HG03045 (cell line): Measurements from ENCODE around the gene EHBP1.
"Not testable (repeated sequence)": the region's sequence is repeated elsewhere in the genome, so short reads cannot be mapped to it uniquely, and the experiment has no call there.

Experiments
- ATAC-seq: cut with Tn5 transposase; IDR thresholded peaks from one replicate; pipeline ENCODE4 v1.9.1; 2021; ENCODE audit warnings: mild to moderate bottlenecking, moderate library complexity; ENCODE audit not compliant: unreplicated experiment

Gene EHBP1

GRCh38 chr2:62732262-62732777 lies 26.8 kb downstream of the EHBP1 start:
- no peak for ATAC-seq

- ATAC-seq: no peak
These were observed 28.0 kb downstream of the EHBP1 start for GRCh38 chr2:62733546-62733945.

GRCh38 chr2:62736899-62737559 lies 31.5 kb downstream of the EHBP1 start:
- no peak for ATAC-seq

- ATAC-seq: no peak
These were observed 33.7 kb downstream of the EHBP1 start for GRCh38 chr2:62738981-62739936.

- ATAC-seq: no peak
These were observed 34.7 kb downstream of the EHBP1 start for GRCh38 chr2:62740221-62740620.

GRCh38 chr2:62741127-62741526 lies 35.6 kb downstream of the EHBP1 start:
- ATAC-seq: no peak

- ATAC-seq: no peak
These were observed 36.6 kb downstream of the EHBP1 start for GRCh38 chr2:62741954-62742722.

- ATAC-seq: no peak
These were observed 38.0 kb downstream of the EHBP1 start for GRCh38 chr2:62743506-62743905.

- no peak for ATAC-seq
These were observed 39.1 kb downstream of the EHBP1 start for GRCh38 chr2:62744603-62745002.

GRCh38 chr2:62745891-62746481 lies 40.5 kb downstream of the EHBP1 start:
- ATAC-seq: no peak

- no peak for ATAC-seq
These were observed 41.7 kb downstream of the EHBP1 start for GRCh38 chr2:62747169-62747568.

- ATAC-seq: no peak
These were observed 42.4 kb downstream of the EHBP1 start for GRCh38 chr2:62747876-62748275.

GRCh38 chr2:62749111-62749510 lies 43.6 kb downstream of the EHBP1 start:
- not testable (repeated sequence) for ATAC-seq

- ATAC-seq: no peak
These were observed 51.5 kb downstream of the EHBP1 start for GRCh38 chr2:62757029-62757428.

- no peak for ATAC-seq
These were observed 54.5 kb downstream of the EHBP1 start for GRCh38 chr2:62760026-62760425.

GRCh38 chr2:62760555-62760954 lies 55.0 kb downstream of the EHBP1 start:
- no peak for ATAC-seq

GRCh38 chr2:62765619-62766376 lies 60.3 kb downstream of the EHBP1 start:
- ATAC-seq: no peak

GRCh38 chr2:62768615-62769014 lies 63.1 kb downstream of the EHBP1 start:
- no peak for ATAC-seq

GRCh38 chr2:62770629-62771028 lies 65.1 kb downstream of the EHBP1 start:
- ATAC-seq: no peak
